PFSK-1 (cell line): ENCODE results near the gene KRTCAP2.
A peak's percentile ranks its signal among the peaks of the same experiment; 100 is the strongest.

Experiments
- FOXP2 ChIP-seq: optimal IDR thresholded peaks from 2 replicates; pipeline ENCODE3; 2011; ENCODE audit warnings: borderline replicate concordance, control low read depth, inconsistent platforms; ENCODE audit not compliant: insufficient read depth; ENCODE audit errors: extremely low read length, extremely low read depth
- POLR2AphosphoS5 ChIP-seq: IDR thresholded peaks from 2 replicates; pipeline ENCODE4 v1.6.1; 2012; ENCODE audit warnings: low read depth, mild to moderate bottlenecking, control low read depth, low read length, moderate library complexity
- SIN3A ChIP-seq: IDR thresholded peaks from 2 replicates; pipeline ENCODE4 v1.6.1; 2012; ENCODE audit warnings: mild to moderate bottlenecking, low read length, moderate library complexity, borderline replicate concordance; ENCODE audit not compliant: insufficient read depth
- TAF1 ChIP-seq: IDR thresholded peaks from 2 replicates; pipeline ENCODE4 v1.6.1; 2012; ENCODE audit warnings: low read length, control low read depth, borderline replicate concordance; ENCODE audit not compliant: insufficient read depth
- TF ChIP-seq, protein P1 (sequence below), 2 experiments: IDR thresholded peaks; 2 replicates each; pipeline versions ENCODE4 v1.6.1 to v1.8.0; 2011 to 2012; ENCODE audit warnings: low read depth in 2 of 2, low read length in 2 of 2, control low read depth in 1 of 2, inconsistent platforms in 1 of 2, mild to moderate bottlenecking in 1 of 2, moderate library complexity in 1 of 2; ENCODE audit not compliant: insufficient read depth in 1 of 2

The KRTCAP2 gene

DNA sequence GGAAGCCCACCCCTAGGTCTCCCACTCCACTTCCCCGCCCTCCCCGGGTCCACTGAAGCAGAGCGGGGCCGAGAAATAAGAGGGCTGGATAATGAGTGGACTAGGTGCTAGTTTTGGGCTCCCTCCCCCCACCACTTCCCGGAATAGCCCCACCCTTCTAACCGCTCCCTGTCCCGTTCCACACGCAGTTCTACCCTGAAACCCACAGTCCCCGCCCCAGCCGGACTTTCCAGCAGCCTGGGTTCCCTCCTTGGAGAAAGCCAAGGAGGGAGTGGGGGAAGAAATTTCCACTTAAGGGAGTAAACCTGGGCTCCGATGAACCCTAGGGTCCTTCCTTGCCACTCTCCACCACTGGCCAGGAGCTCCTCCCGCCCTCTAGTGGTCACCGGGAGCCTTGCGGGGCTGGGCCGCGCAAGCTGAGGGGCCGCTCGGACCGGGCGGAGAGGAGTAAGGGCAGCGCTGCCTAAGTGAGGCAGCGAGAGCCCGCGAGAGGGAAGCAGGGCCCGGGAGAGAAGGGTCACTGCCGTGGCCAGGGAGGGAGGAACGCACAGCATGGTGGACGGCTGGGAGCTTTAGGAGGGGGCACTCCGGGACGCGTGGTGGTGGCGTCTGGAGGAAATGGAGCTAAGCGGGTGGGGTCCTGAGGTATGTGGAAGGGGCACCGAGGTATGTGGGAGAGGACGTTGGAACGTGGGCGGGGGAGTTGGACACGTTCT, 20.3 kb upstream of the KRTCAP2 start:
- TF ChIP-seq POLR2AphosphoS5 (peak; percentile 63; the same call in 1 of the 2 replicates), SIN3A (no peak)

DNA sequence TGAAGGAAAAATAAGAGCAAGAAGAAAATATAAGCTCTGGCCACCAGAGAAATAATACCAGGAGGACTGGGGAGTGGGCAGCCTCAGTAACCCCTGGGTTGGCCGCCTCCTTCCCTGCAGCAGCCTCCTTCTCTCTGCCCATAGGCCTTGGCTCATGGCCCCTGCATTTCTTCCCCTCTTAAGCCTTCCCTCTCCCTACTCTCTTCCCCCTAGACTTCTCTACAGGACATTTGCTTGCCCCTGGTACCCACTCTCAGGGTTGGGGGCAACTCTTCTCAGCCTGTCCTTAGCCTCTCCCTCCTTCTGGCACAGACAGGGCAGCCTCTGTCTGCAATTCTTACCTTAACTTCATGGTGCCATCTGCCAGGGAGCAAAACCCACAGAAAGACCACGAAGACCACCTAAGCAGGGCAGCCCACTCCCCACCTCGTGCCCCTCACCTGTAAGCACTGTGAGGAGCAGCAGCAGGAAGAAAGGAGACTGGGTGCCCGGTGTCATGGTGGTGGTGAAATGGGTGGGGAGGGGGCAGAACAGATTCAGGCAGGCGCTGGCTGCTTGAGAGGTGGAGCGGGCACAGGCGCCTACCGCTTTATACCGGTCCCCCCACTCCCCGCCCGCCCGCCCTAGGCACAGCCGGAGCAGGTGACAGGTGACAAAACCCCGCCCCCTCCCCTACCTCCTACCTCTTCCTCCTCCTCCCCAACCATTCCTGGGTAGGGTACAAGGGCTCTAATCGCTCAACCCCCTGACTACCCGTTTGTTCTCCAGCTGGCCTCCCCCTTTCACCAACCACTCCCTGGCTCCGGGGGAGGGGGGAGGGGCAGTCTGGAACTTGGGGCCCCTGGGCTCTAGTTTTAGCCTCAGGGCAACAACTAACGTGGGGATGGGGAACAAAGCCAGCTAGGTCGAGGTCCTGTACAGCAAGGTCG, 19.5 kb upstream of the KRTCAP2 start:
- TF ChIP-seq SIN3A = no peak
- no peak for TF ChIP-seq POLR2AphosphoS5
- TF ChIP-seq, protein P1, sequence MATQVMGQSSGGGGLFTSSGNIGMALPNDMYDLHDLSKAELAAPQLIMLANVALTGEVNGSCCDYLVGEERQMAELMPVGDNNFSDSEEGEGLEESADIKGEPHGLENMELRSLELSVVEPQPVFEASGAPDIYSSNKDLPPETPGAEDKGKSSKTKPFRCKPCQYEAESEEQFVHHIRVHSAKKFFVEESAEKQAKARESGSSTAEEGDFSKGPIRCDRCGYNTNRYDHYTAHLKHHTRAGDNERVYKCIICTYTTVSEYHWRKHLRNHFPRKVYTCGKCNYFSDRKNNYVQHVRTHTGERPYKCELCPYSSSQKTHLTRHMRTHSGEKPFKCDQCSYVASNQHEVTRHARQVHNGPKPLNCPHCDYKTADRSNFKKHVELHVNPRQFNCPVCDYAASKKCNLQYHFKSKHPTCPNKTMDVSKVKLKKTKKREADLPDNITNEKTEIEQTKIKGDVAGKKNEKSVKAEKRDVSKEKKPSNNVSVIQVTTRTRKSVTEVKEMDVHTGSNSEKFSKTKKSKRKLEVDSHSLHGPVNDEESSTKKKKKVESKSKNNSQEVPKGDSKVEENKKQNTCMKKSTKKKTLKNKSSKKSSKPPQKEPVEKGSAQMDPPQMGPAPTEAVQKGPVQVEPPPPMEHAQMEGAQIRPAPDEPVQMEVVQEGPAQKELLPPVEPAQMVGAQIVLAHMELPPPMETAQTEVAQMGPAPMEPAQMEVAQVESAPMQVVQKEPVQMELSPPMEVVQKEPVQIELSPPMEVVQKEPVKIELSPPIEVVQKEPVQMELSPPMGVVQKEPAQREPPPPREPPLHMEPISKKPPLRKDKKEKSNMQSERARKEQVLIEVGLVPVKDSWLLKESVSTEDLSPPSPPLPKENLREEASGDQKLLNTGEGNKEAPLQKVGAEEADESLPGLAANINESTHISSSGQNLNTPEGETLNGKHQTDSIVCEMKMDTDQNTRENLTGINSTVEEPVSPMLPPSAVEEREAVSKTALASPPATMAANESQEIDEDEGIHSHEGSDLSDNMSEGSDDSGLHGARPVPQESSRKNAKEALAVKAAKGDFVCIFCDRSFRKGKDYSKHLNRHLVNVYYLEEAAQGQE (IDR thresholded peaks at IDR 0.05; ENCODE audit: insufficient read depth in 1 of 2, low read depth in 2 of 2, low read length in 2 of 2) = no peak
- TF ChIP-seq FOXP2 = no peak
- TF ChIP-seq TAF1 = no peak

DNA sequence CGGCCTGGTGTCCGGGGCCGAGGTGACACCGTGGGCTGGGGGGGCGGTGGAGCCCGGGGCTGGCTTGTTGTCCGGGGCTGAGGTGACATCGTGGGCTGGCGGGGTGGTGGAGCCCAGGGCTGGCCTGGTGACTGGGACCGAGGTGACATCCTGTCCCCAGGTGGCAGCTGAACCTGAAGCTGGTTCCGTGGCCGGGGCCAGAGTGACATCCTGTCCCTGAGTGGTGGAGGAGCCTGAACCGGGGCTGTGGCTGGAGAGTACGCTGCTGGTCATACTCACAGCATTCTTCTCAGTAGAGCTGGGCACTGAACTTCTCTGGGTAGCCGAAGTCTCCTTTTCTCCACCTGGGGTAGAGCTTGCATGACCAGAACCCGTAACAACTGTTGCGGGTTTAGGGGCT, 18.8 kb upstream of the KRTCAP2 start:
- TF ChIP-seq TAF1 (no peak), FOXP2 (no peak), POLR2AphosphoS5 (no peak), SIN3A (no peak)
- TF ChIP-seq, protein P1 (IDR thresholded peaks at IDR 0.05; ENCODE audit: insufficient read depth in 1 of 2, low read depth in 2 of 2, low read length in 2 of 2) = no peak

DNA sequence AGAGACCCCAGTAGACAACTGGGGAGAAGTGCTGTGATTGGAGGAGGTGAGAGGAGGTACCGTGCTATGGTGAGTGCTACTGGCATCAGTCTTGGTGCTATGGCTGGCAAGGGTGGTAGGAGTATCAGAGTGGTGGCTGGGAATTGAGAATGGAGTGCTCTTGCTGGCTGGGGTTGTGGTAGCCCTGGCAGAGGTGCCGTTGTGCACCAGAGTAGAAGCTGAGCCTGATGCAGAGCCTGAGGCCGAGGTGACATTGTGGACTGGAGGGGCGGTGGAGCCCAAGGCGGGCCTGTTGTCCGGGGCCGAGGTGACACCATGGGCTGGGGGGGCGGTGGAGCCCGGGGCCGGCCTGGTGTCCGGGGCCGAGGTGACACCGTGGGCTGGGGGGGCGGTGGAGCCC, 15.2 kb upstream of the KRTCAP2 start:
- TF ChIP-seq TAF1 (no peak), SIN3A (no peak), POLR2AphosphoS5 (no peak), FOXP2 (no peak)
- TF ChIP-seq, protein P1 (IDR thresholded peaks at IDR 0.05; ENCODE audit: insufficient read depth in 1 of 2, low read depth in 2 of 2, low read length in 2 of 2) = no peak

DNA sequence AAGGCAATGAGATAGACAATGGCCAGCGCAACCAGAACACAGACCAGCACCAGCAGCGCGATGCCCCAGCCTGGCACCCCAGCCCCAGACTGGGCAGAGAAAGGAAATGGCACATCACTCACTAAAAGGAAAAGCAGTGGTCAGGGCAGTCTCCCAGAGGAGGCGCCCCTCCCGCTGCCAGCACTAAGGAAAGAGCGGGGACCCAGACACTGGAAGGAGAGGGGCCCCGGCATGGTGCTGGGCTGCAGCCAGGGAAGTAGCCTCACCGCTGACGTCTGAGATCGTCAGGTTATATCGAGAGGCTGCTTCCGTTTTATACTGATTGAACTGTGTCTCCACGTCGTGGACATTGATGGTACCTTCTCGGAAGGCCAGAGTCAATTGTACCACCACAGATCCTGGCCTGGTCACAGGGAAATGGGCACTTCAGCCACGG, 14.4 kb upstream of the KRTCAP2 start:
- TF ChIP-seq FOXP2 (no peak), POLR2AphosphoS5 (no peak), TAF1 (no peak), SIN3A (no peak)
